Prostate gland (tissue), 2 donors: Measurements from ENCODE around the gene CCDC177.

Experiments used
- CTCF ChIP-seq, 4 experiments: fragments of 200-600 bp in 2 of 4; fragments of 450-650 bp in 2 of 4; sonication (generic) in 2 of 4; IDR thresholded peaks; 1 replicate in 3 of 4; 2 replicates in 1 of 4; pipeline ENCODE4 v1.5.1; 2016 to 2019; ENCODE audit warnings: antibody characterized with exemption in 4 of 4, mild to moderate bottlenecking in 2 of 4, moderate library complexity in 2 of 4
- POLR2A ChIP-seq: fragments of 450-650 bp; IDR thresholded peaks from one replicate; pipeline ENCODE4 v1.6.1; 2016; ENCODE audit warnings: antibody characterized with exemption, mild to moderate bottlenecking
- POLR2AphosphoS5 ChIP-seq: sonication (generic); formaldehyde crosslinking; IDR thresholded peaks from one replicate; pipeline ENCODE4 v1.6.1; 2017; ENCODE audit warnings: antibody characterized with exemption

- TF ChIP-seq CTCF (IDR thresholded peaks at IDR 0.05) (no peak), POLR2A (no peak), POLR2AphosphoS5 (no peak)
Observed at GRCh38 chr14:69530095-69530494, 44.6 kb downstream of the CCDC177 start.
